Activated CD4-positive, alpha-beta T cell treated with anti-CD3 and anti-CD28 coated beads, Interleukin-2, amount 10 ng/mL, durations not matched to agents 7 days and 5 days (primary cell): ENCODE data around the gene XAF1. TPM values are rescaled to one million over a fixed set of nuclear protein-coding genes. Genes with fewer than 3 reads are reported as not detected.
A peak's percentile ranks its signal among the peaks of the same experiment; 100 is the strongest.

ENCODE experiments used
- CTCF ChIA-PET: fragments of 350-600 bp; sonication (Branson Sonifier 250); formaldehyde crosslinking; loops from one replicate; lab custom pipeline; 2021; ENCODE audit warnings: antibody characterized with exemption; lab: Charles Lee
- POLR2A ChIA-PET: fragments of 350-600 bp; sonication (Branson Sonifier 250); formaldehyde crosslinking; loops from one replicate; lab custom pipeline; 2021; ENCODE audit warnings: antibody characterized with exemption; lab: Charles Lee
- DNase-seq: peaks from one replicate; pipeline ENCODE4 v3.0.0-alpha.2; 2020
- H3K27ac Mint-ChIP-seq: one replicate; pipeline ENCODE4 v1.8.0; 2021; ENCODE audit warnings: mild to moderate bottlenecking, moderate library complexity, mixed read lengths
- H3K27me3 Mint-ChIP-seq: one replicate; pipeline ENCODE4 v1.8.0; 2021; ENCODE audit warnings: mixed read lengths
- H3K36me3 Mint-ChIP-seq: one replicate; pipeline ENCODE4 v1.8.0; 2021; ENCODE audit warnings: low read depth, mixed read lengths
- H3K4me1 Mint-ChIP-seq: one replicate; pipeline ENCODE4 v1.8.0; 2021; ENCODE audit warnings: mixed read lengths
- H3K4me3 Mint-ChIP-seq: one replicate; pipeline ENCODE4 v1.8.0; 2021; ENCODE audit warnings: mild to moderate bottlenecking, moderate library complexity, mixed read lengths
- H3K9me3 Mint-ChIP-seq: one replicate; pipeline ENCODE4 v1.8.0; 2021; ENCODE audit warnings: mixed read lengths
- total RNA-seq, 2 experiments: library from RNA; stranded (reverse); gene quantifications; one replicate each; pipeline ENCODE4 v1.2.3, GENCODE V29; 2021

Gene XAF1, protein sequence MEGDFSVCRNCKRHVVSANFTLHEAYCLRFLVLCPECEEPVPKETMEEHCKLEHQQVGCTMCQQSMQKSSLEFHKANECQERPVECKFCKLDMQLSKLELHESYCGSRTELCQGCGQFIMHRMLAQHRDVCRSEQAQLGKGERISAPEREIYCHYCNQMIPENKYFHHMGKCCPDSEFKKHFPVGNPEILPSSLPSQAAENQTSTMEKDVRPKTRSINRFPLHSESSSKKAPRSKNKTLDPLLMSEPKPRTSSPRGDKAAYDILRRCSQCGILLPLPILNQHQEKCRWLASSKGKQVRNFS
- total RNA-seq, result 100 to 1,000 TPM; 446 to 497 TPM

- CTCF ChIA-PET, result interaction anchor here (0.7 to 1.0 kb wide), 4 partner anchors 8 to 89 kb away, joined by 3 read pairs; no protein-coding TSS in a partner anchor
- POLR2A ChIA-PET, result interaction anchor here (1.2 kb wide), 1 partner anchor 14 kb away, joined by 5 read pairs; no protein-coding TSS in a partner anchor
- peaks cover 68% of the 10 kb centered on the region for H3K4me1 Mint-ChIP-seq
Measured at GRCh38 chr17:6755731-6756184, at the start of gene XAF1. Gene XAF1, plus strand, starts transcription at chr17:6756046. Its CDS starts 33 bp downstream, at chr17:6756079.

DNA sequence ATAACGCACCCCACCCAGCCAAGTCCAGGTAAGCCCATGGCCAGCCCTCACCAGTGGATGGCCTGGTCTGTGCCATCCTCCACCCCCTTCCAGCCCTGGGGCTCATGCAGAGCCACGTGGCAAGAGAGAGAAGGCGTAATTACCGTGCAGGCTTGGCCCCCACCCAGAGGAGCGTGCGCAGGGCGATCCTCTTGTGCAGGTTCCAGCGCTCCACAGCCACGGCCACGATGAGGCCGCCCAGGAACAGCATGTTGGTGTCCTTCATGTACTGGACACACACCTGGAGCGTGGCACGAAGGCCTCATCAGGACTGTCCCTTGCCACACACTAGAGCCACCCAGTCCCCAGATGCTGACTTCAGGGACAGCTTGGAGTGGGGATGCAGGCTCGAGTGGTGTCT lies 49.3 kb upstream of the XAF1 start:
- H3K4me3 Mint-ChIP-seq, result no peak overlapping the region
- ChIA-PET POLR2A (no interaction called here), CTCF (no interaction called here)
- H3K27me3 Mint-ChIP-seq, result peaks cover 12% of the 10 kb centered on the region
- peaks cover 3% of the 10 kb centered on the region for H3K4me1 Mint-ChIP-seq
- no peak for DNase-seq
- peaks cover 2% of the 10 kb centered on the region for H3K36me3 Mint-ChIP-seq
- no peaks in the 10 kb centered on the region for H3K9me3 Mint-ChIP-seq
- no peak overlapping the region for H3K27ac Mint-ChIP-seq

More at GRCh38 chr17:6755731-6756184, at the start of gene XAF1:
- peaks cover 2% of the 10 kb centered on the region for H3K27me3 Mint-ChIP-seq
- H3K9me3 Mint-ChIP-seq, result no peaks in the 10 kb centered on the region
- H3K27ac Mint-ChIP-seq, result peak within 1 kb of the TSS; percentile 100
- peaks cover 49% of the 10 kb centered on the region for H3K36me3 Mint-ChIP-seq
- DNase-seq, result peak; percentile 82
- H3K4me3 Mint-ChIP-seq, result peak within 1 kb of the TSS; percentile 99

GRCh38 chr17:6706996-6707395 lies 48.9 kb upstream of the XAF1 start:
- ChIA-PET POLR2A (no interaction called here), CTCF (no interaction called here)
- Mint-ChIP-seq H3K9me3 (no peaks in the 10 kb centered on the region), H3K4me1 (peaks cover 5% of the 10 kb centered on the region), H3K27ac (no peak overlapping the region), H3K36me3 (peaks cover 2% of the 10 kb centered on the region), H3K4me3 (no peak overlapping the region), H3K27me3 (peaks cover 17% of the 10 kb centered on the region)
- DNase-seq, result no peak

DNA sequence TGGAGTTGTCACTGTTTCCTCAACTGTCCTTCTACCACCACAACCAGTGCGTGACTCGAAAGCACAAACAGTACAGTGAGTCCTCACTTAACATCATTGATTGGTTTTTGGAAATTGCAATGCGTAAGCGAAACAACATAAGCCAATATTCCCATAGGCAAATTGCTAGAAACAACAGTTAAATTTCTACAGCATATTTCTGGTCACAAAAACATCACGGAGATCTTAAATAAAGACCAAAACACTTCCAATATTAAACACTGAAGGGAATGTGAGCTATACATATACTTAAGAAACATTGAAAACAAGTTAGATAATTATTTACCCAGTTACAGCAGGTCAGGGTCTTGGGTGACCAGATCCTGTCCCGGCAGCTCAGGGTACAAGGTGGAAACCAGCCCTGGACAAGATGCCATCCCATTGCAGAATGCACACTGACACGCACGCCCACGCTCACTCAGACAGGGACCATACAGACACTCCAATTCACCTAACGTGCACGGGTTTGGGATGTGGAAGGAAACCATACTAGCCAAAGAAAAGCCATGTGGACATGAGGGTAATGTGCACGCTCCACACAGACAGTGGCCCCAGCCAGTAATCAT lies 47.4 kb upstream of the XAF1 start:
- Mint-ChIP-seq H3K36me3 (peaks cover 2% of the 10 kb centered on the region), H3K27ac (no peak overlapping the region), H3K4me3 (no peak overlapping the region), H3K9me3 (no peaks in the 10 kb centered on the region), H3K27me3 (peaks cover 28% of the 10 kb centered on the region), H3K4me1 (peaks cover 11% of the 10 kb centered on the region)
- ChIA-PET CTCF (no interaction called here), POLR2A (no interaction called here)
- no peak for DNase-seq

DNA sequence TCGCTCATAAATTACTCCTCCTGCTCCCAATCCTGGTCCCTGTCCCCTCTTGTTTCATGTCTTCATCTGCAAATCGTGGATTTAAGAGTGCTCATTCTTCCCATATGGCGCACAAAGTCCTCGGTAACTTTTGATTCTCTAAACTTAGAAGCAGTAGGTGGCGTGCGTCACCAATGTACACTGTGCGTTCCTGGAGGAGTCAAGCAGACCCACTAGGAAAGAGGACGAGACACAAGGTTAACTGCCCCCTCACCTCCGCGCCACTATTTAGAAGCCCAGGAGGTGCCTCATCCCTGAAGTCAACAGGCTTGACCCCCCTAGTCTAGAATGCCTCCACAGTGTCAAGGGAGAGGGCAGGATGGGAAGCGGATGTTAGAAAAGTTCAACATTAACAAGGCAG lies 45.5 kb upstream of the XAF1 start:
- peaks cover 3% of the 10 kb centered on the region for H3K9me3 Mint-ChIP-seq
- H3K4me3 Mint-ChIP-seq, result no peak overlapping the region
- H3K36me3 Mint-ChIP-seq, result peaks cover 5% of the 10 kb centered on the region
- H3K4me1 Mint-ChIP-seq, result peaks cover 19% of the 10 kb centered on the region
- ChIA-PET POLR2A (no interaction called here), CTCF (no interaction called here)
- H3K27ac Mint-ChIP-seq, result no peak overlapping the region
- H3K27me3 Mint-ChIP-seq, result peaks cover 42% of the 10 kb centered on the region
- no peak for DNase-seq

GRCh38 chr17:6711081-6711674 lies 44.7 kb upstream of the XAF1 start:
- POLR2A ChIA-PET, result no interaction called here
- Mint-ChIP-seq H3K9me3 (peaks cover 3% of the 10 kb centered on the region), H3K27ac (no peak overlapping the region), H3K27me3 (peaks cover 51% of the 10 kb centered on the region), H3K4me3 (no peak overlapping the region), H3K4me1 (peaks cover 19% of the 10 kb centered on the region), H3K36me3 (peaks cover 5% of the 10 kb centered on the region)
- no peak for DNase-seq
- CTCF ChIA-PET, result no interaction called here

GRCh38 chr17:6711681-6712057 lies 44.2 kb upstream of the XAF1 start:
- CTCF ChIA-PET, result interaction anchor here (1.2 kb wide), 1 partner anchor 29 kb away, joined by 3 read pairs; no protein-coding TSS in a partner anchor
- Mint-ChIP-seq H3K36me3 (peaks cover 5% of the 10 kb centered on the region), H3K4me1 (peaks cover 19% of the 10 kb centered on the region)

DNA sequence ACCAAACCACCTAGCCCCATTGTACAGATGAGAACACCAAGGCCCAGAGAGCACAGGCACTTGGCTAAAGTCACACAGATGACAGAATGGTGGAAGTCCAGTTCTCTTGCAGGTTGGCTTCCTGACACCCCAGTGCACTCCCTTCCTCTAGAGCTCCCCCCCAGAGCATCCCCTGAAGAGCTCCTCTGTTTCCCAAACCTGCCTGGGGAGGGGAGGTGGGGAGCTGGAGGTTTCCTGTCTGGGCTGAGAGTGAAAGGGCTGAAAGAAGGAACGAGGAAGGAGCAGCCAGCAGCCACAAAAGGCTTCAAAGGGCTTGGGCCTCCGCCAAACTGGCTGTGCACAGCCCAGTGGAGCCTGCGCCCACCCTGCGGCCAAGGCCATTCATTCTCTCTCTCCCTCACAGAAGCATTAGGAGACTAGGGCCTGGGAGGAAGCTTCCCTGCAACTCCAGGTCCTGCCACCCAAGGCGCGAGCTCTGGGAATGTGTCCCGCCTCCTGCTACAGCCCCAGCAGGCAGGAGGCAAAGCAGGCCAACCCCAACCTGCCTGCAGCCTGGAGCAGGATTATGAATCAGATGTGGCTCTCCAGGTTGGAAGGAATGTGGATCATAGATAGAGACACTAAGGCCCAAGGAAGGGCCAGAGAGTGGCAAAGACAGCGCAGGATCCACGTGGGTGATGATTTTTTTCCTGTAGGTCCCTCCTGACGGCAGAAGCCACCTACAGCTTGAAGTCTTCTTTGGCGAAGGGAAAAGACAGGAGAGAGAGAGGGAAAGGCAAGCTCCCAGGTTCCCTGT lies 43.6 kb upstream of the XAF1 start:
- Mint-ChIP-seq H3K27me3 (peaks cover 57% of the 10 kb centered on the region), H3K9me3 (peaks cover 3% of the 10 kb centered on the region), H3K36me3 (peaks cover 5% of the 10 kb centered on the region), H3K4me1 (peaks cover 19% of the 10 kb centered on the region), H3K27ac (no peak overlapping the region), H3K4me3 (no peak overlapping the region)
- CTCF ChIA-PET, result interaction anchor here (1.2 kb wide), 1 partner anchor 29 kb away, joined by 3 read pairs; no protein-coding TSS in a partner anchor
- DNase-seq, result no peak
- POLR2A ChIA-PET, result no interaction called here

More at GRCh38 chr17:6711681-6712057, 44.2 kb upstream of the XAF1 start:
- no peak overlapping the region for H3K27ac Mint-ChIP-seq
- H3K27me3 Mint-ChIP-seq, result peaks cover 55% of the 10 kb centered on the region
- peaks cover 3% of the 10 kb centered on the region for H3K9me3 Mint-ChIP-seq
- POLR2A ChIA-PET, result no interaction called here
- no peak overlapping the region for H3K4me3 Mint-ChIP-seq
- DNase-seq, result no peak

DNA sequence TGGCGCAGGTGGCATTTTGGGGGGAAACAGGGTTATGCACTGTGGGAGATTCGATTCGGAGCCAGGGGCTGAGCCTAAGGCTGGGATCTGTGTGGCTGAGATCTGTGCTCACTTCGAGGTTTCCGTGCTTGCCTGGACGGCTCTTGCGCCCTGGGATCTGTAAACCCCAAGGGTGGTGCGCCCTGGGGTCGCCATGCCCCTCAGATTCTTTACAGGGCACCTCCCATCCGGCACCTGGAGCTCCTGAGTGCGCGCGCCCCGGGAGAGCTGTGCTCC lies 43.1 kb upstream of the XAF1 start:
- H3K27ac Mint-ChIP-seq, result no peak overlapping the region
- ChIA-PET CTCF (interaction anchor here (1.2 kb wide), 1 partner anchor 30 kb away, joined by 3 read pairs; no protein-coding TSS in a partner anchor), POLR2A (no interaction called here)
- no peak for DNase-seq
- peaks cover 19% of the 10 kb centered on the region for H3K4me1 Mint-ChIP-seq
- H3K4me3 Mint-ChIP-seq, result peak overlapping the region; percentile 10
- H3K36me3 Mint-ChIP-seq, result peaks cover 5% of the 10 kb centered on the region
- H3K27me3 Mint-ChIP-seq, result peaks cover 57% of the 10 kb centered on the region
- peaks cover 3% of the 10 kb centered on the region for H3K9me3 Mint-ChIP-seq

- Mint-ChIP-seq H3K9me3 (peaks cover 3% of the 10 kb centered on the region), H3K27ac (no peak within 1 kb of the TSS), H3K4me3 (peak within 1 kb of the TSS; percentile 10), H3K4me1 (peaks cover 19% of the 10 kb centered on the region), H3K27me3 (peaks cover 57% of the 10 kb centered on the region), H3K36me3 (peaks cover 5% of the 10 kb centered on the region)
- POLR2A ChIA-PET, result no interaction called here
- CTCF ChIA-PET, result no interaction called here
- DNase-seq, result peak; percentile 8
Measured at GRCh38 chr17:6713130-6713917, 42.5 kb upstream of the XAF1 start, which contains the start of gene SLC13A5. Gene SLC13A5, minus strand, starts transcription at chr17:6713369. Its CDS starts 36 bp downstream, at chr17:6713333.

DNA sequence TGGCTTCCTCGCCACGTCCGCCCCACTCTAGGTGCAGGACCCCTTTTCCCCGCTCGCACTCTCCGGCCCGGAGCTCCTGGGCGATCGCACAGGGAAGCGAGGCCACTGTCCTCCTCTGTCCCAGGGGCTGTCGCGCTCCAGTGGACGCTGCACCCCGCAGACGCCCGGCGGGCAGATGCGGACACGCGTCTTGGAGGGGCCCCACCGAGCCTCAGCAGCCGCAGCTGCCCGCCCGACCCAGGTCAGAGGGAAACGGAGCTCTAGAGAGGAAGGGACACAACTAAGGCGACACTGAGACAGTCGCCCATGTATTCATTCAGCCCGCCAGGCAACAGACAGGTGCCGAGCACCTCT lies 42.0 kb upstream of the XAF1 start:
- Mint-ChIP-seq H3K9me3 (peaks cover 3% of the 10 kb centered on the region), H3K27ac (no peak overlapping the region), H3K4me3 (no peak overlapping the region), H3K4me1 (peaks cover 19% of the 10 kb centered on the region), H3K27me3 (peaks cover 54% of the 10 kb centered on the region), H3K36me3 (peaks cover 5% of the 10 kb centered on the region)
- ChIA-PET CTCF (interaction anchor here (0.6 to 0.7 kb wide), 2 partner anchors 47 to 415 kb away, joined by 3 read pairs; no protein-coding TSS in a partner anchor), POLR2A (no interaction called here)
- DNase-seq, result no peak
